H9 (cell line): Measurements from ENCODE around the gene LPCAT1. TPM values are rescaled to one million over a fixed set of nuclear protein-coding genes. Genes with fewer than 3 reads are reported as not detected.

Experiments used
- DNase-seq: peaks from one replicate; pipeline ENCODE4 v3.0.0-alpha.2; 2017
- H2AFZ ChIP-seq: one replicate; pipeline ENCODE4 v1.6.1; 2013; ENCODE audit warnings: mild to moderate bottlenecking, low read length, control low read depth, moderate library complexity
- H2AK5ac ChIP-seq: 2 replicates; pipeline ENCODE4 v1.6.1; 2013; ENCODE audit warnings: low read length, control low read depth, mixed read lengths; ENCODE audit not compliant: insufficient read length
- H2BK120ac ChIP-seq: one replicate; pipeline ENCODE4 v1.6.1; 2013; ENCODE audit warnings: low read depth, mild to moderate bottlenecking, low read length, control low read depth, inconsistent platforms; ENCODE audit not compliant: poor library complexity, severe bottlenecking
- H2BK12ac ChIP-seq: 2 replicates; pipeline ENCODE4 v1.6.1; 2013; ENCODE audit warnings: low read length, control low read depth, mixed read lengths, low read depth; ENCODE audit not compliant: insufficient read length
- H2BK15ac ChIP-seq: 2 replicates; pipeline ENCODE4 v1.6.1; 2013; ENCODE audit warnings: low read depth, low read length, control low read depth
- H2BK20ac ChIP-seq: one replicate; pipeline ENCODE4 v1.6.1; 2013; ENCODE audit warnings: low read depth, mild to moderate bottlenecking, low read length, control low read depth, inconsistent platforms; ENCODE audit not compliant: poor library complexity, severe bottlenecking
- H2BK5ac ChIP-seq: 2 replicates; pipeline ENCODE4 v1.6.1; 2013; ENCODE audit warnings: low read length, control low read depth, mixed read lengths; ENCODE audit not compliant: insufficient read length
- H3K14ac ChIP-seq: 2 replicates; pipeline ENCODE4 v1.6.1; 2013; ENCODE audit warnings: low read length, control low read depth; ENCODE audit not compliant: insufficient read depth
- H3K18ac ChIP-seq: 2 replicates; pipeline ENCODE4 v1.6.1; 2013; ENCODE audit warnings: low read depth, mild to moderate bottlenecking, mixed read lengths, low read length, control low read depth; ENCODE audit not compliant: insufficient read length
- H3K23ac ChIP-seq: 2 replicates; pipeline ENCODE4 v1.6.1; 2013; ENCODE audit warnings: low read length, control low read depth, mixed read lengths, low read depth; ENCODE audit not compliant: insufficient read length
- H3K23me2 ChIP-seq: 2 replicates; pipeline ENCODE4 v1.6.1; 2013; ENCODE audit warnings: low read depth, mild to moderate bottlenecking, mixed read lengths, low read length, control low read depth; ENCODE audit not compliant: insufficient read length, poor library complexity, severe bottlenecking
- H3K27ac ChIP-seq: 2 replicates; pipeline ENCODE4 v1.5.1; 2013; ENCODE audit warnings: low read length, control low read depth, mixed read lengths, low read depth; ENCODE audit not compliant: insufficient read length
- H3K27me3 ChIP-seq: 2 replicates; pipeline ENCODE4 v1.6.1; 2013; ENCODE audit warnings: low read length, control low read depth, inconsistent platforms; ENCODE audit not compliant: insufficient read depth
- H3K4ac ChIP-seq: 2 replicates; pipeline ENCODE4 v1.6.1; 2013; ENCODE audit warnings: low read depth, mild to moderate bottlenecking, control low read depth, inconsistent platforms, low read length, moderate library complexity
- H3K4me1 ChIP-seq: 2 replicates; pipeline ENCODE4 v1.6.1; 2013; ENCODE audit warnings: low read length, control low read depth, inconsistent platforms; ENCODE audit not compliant: insufficient read depth
- H3K4me2 ChIP-seq: 2 replicates; pipeline ENCODE4 v1.6.1; 2013; ENCODE audit warnings: low read length, control low read depth, mixed read lengths; ENCODE audit not compliant: insufficient read length, insufficient read depth
- H3K56ac ChIP-seq: 2 replicates; pipeline ENCODE4 v1.6.1; 2013; ENCODE audit warnings: low read depth, mild to moderate bottlenecking, mixed read lengths, low read length, control low read depth; ENCODE audit not compliant: insufficient read length
- H3K79me1 ChIP-seq: 2 replicates; pipeline ENCODE4 v1.6.1; 2013; ENCODE audit warnings: low read depth, mild to moderate bottlenecking, moderate library complexity, low read length, control low read depth, inconsistent platforms; ENCODE audit not compliant: insufficient read depth, poor library complexity, severe bottlenecking
- H3K79me2 ChIP-seq: 2 replicates; pipeline ENCODE4 v1.6.1; 2013; ENCODE audit warnings: low read length, control low read depth, inconsistent platforms; ENCODE audit not compliant: insufficient read depth
- H3K9ac ChIP-seq: 2 replicates; pipeline ENCODE4 v1.6.1; 2013; ENCODE audit warnings: low read length, control low read depth, mixed read lengths; ENCODE audit not compliant: insufficient read length; ENCODE audit errors: extremely low read depth
- H3K9me3 ChIP-seq: one replicate; pipeline ENCODE4 v1.6.1; 2013; ENCODE audit warnings: low read depth, low read length, inconsistent platforms; ENCODE audit not compliant: control insufficient read depth
- H3T11ph ChIP-seq: one replicate; pipeline ENCODE4 v1.6.1; 2013; ENCODE audit warnings: mild to moderate bottlenecking, low read length, control low read depth, inconsistent platforms
- H4K20me1 ChIP-seq: one replicate; pipeline ENCODE4 v1.6.1; 2013; ENCODE audit not compliant: control insufficient read depth, insufficient read length, insufficient read depth
- H4K5ac ChIP-seq: 2 replicates; pipeline ENCODE4 v1.6.1; 2013; ENCODE audit warnings: low read depth, mild to moderate bottlenecking, mixed read lengths, low read length, control low read depth; ENCODE audit not compliant: insufficient read length
- H4K8ac ChIP-seq: replicated peaks from 2 replicates; pipeline ENCODE4 v1.6.1; 2013; ENCODE audit warnings: low read length, control low read depth, mixed read lengths, low read depth; ENCODE audit not compliant: insufficient read length
- H4K91ac ChIP-seq: 2 replicates; pipeline ENCODE4 v1.6.1; 2013; ENCODE audit warnings: low read depth, mild to moderate bottlenecking, moderate library complexity, mixed read lengths, low read length, control low read depth; ENCODE audit not compliant: insufficient read length
- H3K27ac Mint-ChIP-seq, 3 experiments: 2 replicates in 2 of 3; 3 replicates in 1 of 3; pipeline ENCODE4 v1.8.0; 2020 to 2021; ENCODE audit warnings: mixed read lengths in 3 of 3, mild to moderate bottlenecking in 1 of 3, moderate library complexity in 1 of 3
- H3K27me3 Mint-ChIP-seq: 2 replicates; pipeline ENCODE4 v1.8.0; 2021; ENCODE audit warnings: low read depth, mild to moderate bottlenecking, moderate library complexity, mixed read lengths
- H3K36me3 Mint-ChIP-seq, 3 experiments: 2 replicates in 2 of 3; 3 replicates in 1 of 3; pipeline ENCODE4 v1.8.0; 2020 to 2021; ENCODE audit warnings: low read depth in 3 of 3, mixed read lengths in 3 of 3; ENCODE audit not compliant: insufficient read depth in 1 of 3
- H3K4me1 Mint-ChIP-seq, 2 experiments: 2 replicates each; pipeline ENCODE4 v1.8.0; 2020; ENCODE audit warnings: mixed read lengths in 2 of 2
- H3K4me3 Mint-ChIP-seq, 2 experiments: 2 replicates in 1 of 2; 3 replicates in 1 of 2; pipeline ENCODE4 v1.8.0; 2020 to 2021; ENCODE audit warnings: mild to moderate bottlenecking in 2 of 2, mixed read lengths in 2 of 2, moderate library complexity in 1 of 2
- H3K9me3 Mint-ChIP-seq, 2 experiments: 2 replicates in 1 of 2; 3 replicates in 1 of 2; pipeline ENCODE4 v1.8.0; 2020; ENCODE audit warnings: mild to moderate bottlenecking in 2 of 2, mixed read lengths in 2 of 2, moderate library complexity in 1 of 2
- CTCF ChIP-seq: fragments of 200-600 bp; sonication (generic); conservative IDR thresholded peaks from 3 replicates; pipeline ENCODE4 v1.8.0; 2021; ENCODE audit warnings: antibody characterized with exemption, mild to moderate bottlenecking
- WGBS: extraction: QIAGEN DNeasy Blood & Tissue Kit; methylation state at CpG from one replicate; pipeline ENCODE4 v1.1.7; 2013; ENCODE audit warnings: missing lambda C conversion rate, low lambda C conversion rate, mixed read lengths; ENCODE audit not compliant: insufficient read length; ENCODE audit errors: extremely low coverage; 5-methylcytosine and 5-hydroxymethylcytosine counted together
- total RNA-seq: library from RNA; stranded (reverse); gene quantifications from 2 replicates; pipeline ENCODE4 v1.2.1, GENCODE V29; 2021

Gene LPCAT1
- total RNA-seq, 1 experiment from 2014 or later = 231 TPM

GRCh38 chr5:1412621-1413020, 111.1 kb downstream of the LPCAT1 start:
- TF ChIP-seq CTCF = no peak
- no peak overlapping the region for H2BK15ac ChIP-seq
- no peak overlapping the region for H3T11ph ChIP-seq
- no peak for DNase-seq
- H2AK5ac ChIP-seq = no peak overlapping the region
- H3K4me1 ChIP-seq = peaks cover 3% of the 10 kb centered on the region; the same call in 1 of the 2 replicates
- H2BK5ac ChIP-seq = no peak overlapping the region
- H3K27ac ChIP-seq = no peak overlapping the region
- H2BK12ac ChIP-seq = no peak overlapping the region
- H4K91ac ChIP-seq = no peak overlapping the region
- Mint-ChIP-seq H3K27me3 (peaks cover 5% of the 10 kb centered on the region), H3K4me3 (no peak overlapping the region), H3K4me1 (peaks cover 17 to 27% of the 10 kb centered on the region in 2 experiments), H3K9me3 (no peaks in the 10 kb centered on the region; a peak in 1 of 5 replicates), H3K27ac (no peak overlapping the region), H3K36me3 (no peaks in the 10 kb centered on the region; a peak in 1 of 7 replicates)
- peaks cover 4% of the 10 kb centered on the region for H3K23me2 ChIP-seq
- no peak overlapping the region for H3K14ac ChIP-seq
- no peak overlapping the region for H3K4me2 ChIP-seq
- no peak overlapping the region for H3K9ac ChIP-seq
- no peak overlapping the region for H3K56ac ChIP-seq
- H3K9me3 ChIP-seq = no peaks in the 10 kb centered on the region
- H3K4ac ChIP-seq = no peak overlapping the region
- H3K79me1 ChIP-seq = no peaks in the 10 kb centered on the region
- no peak overlapping the region for H4K8ac ChIP-seq
- H4K20me1 ChIP-seq = no peaks in the 10 kb centered on the region
- H2BK120ac ChIP-seq = no peak overlapping the region
- no peaks in the 10 kb centered on the region for H3K79me2 ChIP-seq
- H2BK20ac ChIP-seq = no peak overlapping the region
- H3K23ac ChIP-seq = no peak overlapping the region
- H2AFZ ChIP-seq = no peak overlapping the region
- no peak overlapping the region for H4K5ac ChIP-seq
- no peak overlapping the region for H3K18ac ChIP-seq
- H3K27me3 ChIP-seq = no peaks in the 10 kb centered on the region
- no CpG with 5 or more reads among the region's 10 CpGs for WGBS
